ENCODE measurements around the gene CECR2.
"Not testable (repeated sequence)": the region's sequence is repeated elsewhere in the genome, so short reads cannot be mapped to it uniquely, and the experiment has no call there.

The CECR2 gene

GRCh38 chr22:17508110-17508509 lies 138.8 kb downstream of the CECR2 start:
- CTCF ChIA-PET: no interaction called here
- TF ChIP-seq HDGF (IDR thresholded peaks at IDR 0.05; ENCODE audit: borderline replicate concordance) (no peak), FOXM1 (IDR thresholded peaks at IDR 0.05; ENCODE audit: borderline replicate concordance) (no peak), SP1 (IDR thresholded peaks at IDR 0.05) (no peak), L3MBTL2 (conservative IDR thresholded peaks at IDR 0.05) (no peak), TARDBP (IDR thresholded peaks at IDR 0.05) (no peak)
- DNase-seq (ENCODE audit: extremely low spot score): no peak
- POLR2A ChIA-PET: interaction anchor here (1.0 kb wide), 1 partner anchor 336 kb away, joined by 3 read pairs; no protein-coding TSS in a partner anchor

GRCh38 chr22:17512960-17513359 lies 143.7 kb downstream of the CECR2 start:
- TF ChIP-seq LEF1 (IDR thresholded peaks at IDR 0.05; ENCODE audit: borderline replicate concordance) (no peak), FOXK2 (IDR thresholded peaks at IDR 0.05) (no peak), PKNOX1 (IDR thresholded peaks at IDR 0.05) (no peak), CTBP1 (IDR thresholded peaks at IDR 0.05; ENCODE audit: borderline replicate concordance) (no peak), L3MBTL2 (conservative IDR thresholded peaks at IDR 0.05) (no peak), NFRKB (IDR thresholded peaks at IDR 0.05) (no peak), HDGF (IDR thresholded peaks at IDR 0.05; ENCODE audit: borderline replicate concordance) (no peak), ELF4 (IDR thresholded peaks at IDR 0.05) (no peak), FOXA1 (IDR thresholded peaks at IDR 0.05) (no peak), SP1 (IDR thresholded peaks at IDR 0.05) (no peak), BHLHE40 (IDR thresholded peaks at IDR 0.05; ENCODE audit: borderline replicate concordance) (no peak), SUZ12 (IDR thresholded peaks at IDR 0.05) (no peak), TARDBP (IDR thresholded peaks at IDR 0.05) (no peak), FOXM1 (IDR thresholded peaks at IDR 0.05; ENCODE audit: borderline replicate concordance) (no peak), ARNT (IDR thresholded peaks at IDR 0.05) (no peak), ZNF384 (IDR thresholded peaks at IDR 0.05) (no peak)
- ChIA-PET CTCF (no interaction called here), POLR2A (no interaction called here)
- no peak for DNase-seq (ENCODE audit: extremely low spot score)

- no peak for DNase-seq (ENCODE audit: extremely low spot score)
- TF ChIP-seq ZNF384 (IDR thresholded peaks at IDR 0.05): no peak
- TF ChIP-seq NFRKB (IDR thresholded peaks at IDR 0.05): no peak
- TF ChIP-seq SUZ12 (IDR thresholded peaks at IDR 0.05): no peak
- TF ChIP-seq PKNOX1 (IDR thresholded peaks at IDR 0.05): no peak
- TF ChIP-seq HDGF (IDR thresholded peaks at IDR 0.05; ENCODE audit: borderline replicate concordance): no peak
- no peak for TF ChIP-seq FOXK2 (IDR thresholded peaks at IDR 0.05)
- TF ChIP-seq ARNT (IDR thresholded peaks at IDR 0.05): no peak
- no peak for TF ChIP-seq TARDBP (IDR thresholded peaks at IDR 0.05)
- TF ChIP-seq SP1 (IDR thresholded peaks at IDR 0.05): no peak
- no peak for TF ChIP-seq BHLHE40 (IDR thresholded peaks at IDR 0.05; ENCODE audit: borderline replicate concordance)
- TF ChIP-seq CTBP1 (IDR thresholded peaks at IDR 0.05; ENCODE audit: borderline replicate concordance): no peak
Measured at GRCh38 chr22:17513612-17514011, 144.4 kb downstream of the CECR2 start.

GRCh38 chr22:17514084-17514483 lies 144.8 kb downstream of the CECR2 start:
- ChIA-PET CTCF (no interaction called here), POLR2A (interaction anchor here (1.0 kb wide), 1 partner anchor 310 kb away, joined by 3 read pairs; no protein-coding TSS in a partner anchor)
- no peak for TF ChIP-seq NFRKB (IDR thresholded peaks at IDR 0.05)
- TF ChIP-seq BHLHE40 (IDR thresholded peaks at IDR 0.05; ENCODE audit: borderline replicate concordance): no peak
- TF ChIP-seq ARNT (IDR thresholded peaks at IDR 0.05): no peak
- no peak for TF ChIP-seq ELF4 (IDR thresholded peaks at IDR 0.05)
- TF ChIP-seq FOXK2 (IDR thresholded peaks at IDR 0.05): no peak
- TF ChIP-seq LEF1 (IDR thresholded peaks at IDR 0.05; ENCODE audit: borderline replicate concordance): no peak
- no peak for TF ChIP-seq FOXM1 (IDR thresholded peaks at IDR 0.05; ENCODE audit: borderline replicate concordance)
- no peak for TF ChIP-seq SP1 (IDR thresholded peaks at IDR 0.05)
- TF ChIP-seq SUZ12 (IDR thresholded peaks at IDR 0.05): no peak
- no peak for TF ChIP-seq ZNF384 (IDR thresholded peaks at IDR 0.05)
- TF ChIP-seq HDGF (IDR thresholded peaks at IDR 0.05; ENCODE audit: borderline replicate concordance): no peak
- no peak for TF ChIP-seq PKNOX1 (IDR thresholded peaks at IDR 0.05)
- no peak for TF ChIP-seq FOXA1 (IDR thresholded peaks at IDR 0.05)
- TF ChIP-seq CTBP1 (IDR thresholded peaks at IDR 0.05; ENCODE audit: borderline replicate concordance): no peak
- TF ChIP-seq TARDBP (IDR thresholded peaks at IDR 0.05): no peak
- no peak for TF ChIP-seq L3MBTL2 (conservative IDR thresholded peaks at IDR 0.05)
- DNase-seq (ENCODE audit: extremely low spot score): no peak

More at GRCh38 chr22:17513612-17514011, 144.4 kb downstream of the CECR2 start:
- CTCF ChIA-PET: no interaction called here
- POLR2A ChIA-PET: interaction anchor here (1.0 kb wide), 1 partner anchor 310 kb away, joined by 3 read pairs; no protein-coding TSS in a partner anchor

- CTCF ChIA-PET: no interaction called here
- DNase-seq (ENCODE audit: extremely low spot score): no peak
- POLR2A ChIA-PET: no interaction called here
- TF ChIP-seq FOXM1 (IDR thresholded peaks at IDR 0.05; ENCODE audit: borderline replicate concordance) (no peak), TARDBP (IDR thresholded peaks at IDR 0.05) (no peak), BHLHE40 (IDR thresholded peaks at IDR 0.05; ENCODE audit: borderline replicate concordance) (no peak), SUZ12 (IDR thresholded peaks at IDR 0.05) (no peak), LEF1 (IDR thresholded peaks at IDR 0.05; ENCODE audit: borderline replicate concordance) (no peak), ZNF384 (IDR thresholded peaks at IDR 0.05) (no peak), CTBP1 (IDR thresholded peaks at IDR 0.05; ENCODE audit: borderline replicate concordance) (no peak), PKNOX1 (IDR thresholded peaks at IDR 0.05) (no peak), ARNT (IDR thresholded peaks at IDR 0.05) (no peak), L3MBTL2 (conservative IDR thresholded peaks at IDR 0.05) (no peak), FOXK2 (IDR thresholded peaks at IDR 0.05) (no peak), NFRKB (IDR thresholded peaks at IDR 0.05) (no peak), FOXA1 (IDR thresholded peaks at IDR 0.05) (no peak), ELF4 (IDR thresholded peaks at IDR 0.05) (no peak), HDGF (IDR thresholded peaks at IDR 0.05; ENCODE audit: borderline replicate concordance) (no peak), SP1 (IDR thresholded peaks at IDR 0.05) (no peak)
Measured at GRCh38 chr22:17518406-17518805, 149.1 kb downstream of the CECR2 start.

- CTCF ChIA-PET; DNase-seq (ENCODE audit: extremely low spot score); POLR2A ChIA-PET: not testable (repeated sequence)
Measured at GRCh38 chr22:17521971-17522370, 152.7 kb downstream of the CECR2 start.
